Activated T-cell treated with anti-CD3 and anti-CD28 coated beads for 4 hours (primary cell): Measurements from ENCODE around the gene COX7A1.
"Not testable (repeated sequence)": the region's sequence is repeated elsewhere in the genome, so short reads cannot be mapped to it uniquely, and the experiment has no call there.

ENCODE experiments used
- DNase-seq: peaks from one replicate; pipeline ENCODE4 v3.0.0-alpha.2; 2020

Gene COX7A1

DNA sequence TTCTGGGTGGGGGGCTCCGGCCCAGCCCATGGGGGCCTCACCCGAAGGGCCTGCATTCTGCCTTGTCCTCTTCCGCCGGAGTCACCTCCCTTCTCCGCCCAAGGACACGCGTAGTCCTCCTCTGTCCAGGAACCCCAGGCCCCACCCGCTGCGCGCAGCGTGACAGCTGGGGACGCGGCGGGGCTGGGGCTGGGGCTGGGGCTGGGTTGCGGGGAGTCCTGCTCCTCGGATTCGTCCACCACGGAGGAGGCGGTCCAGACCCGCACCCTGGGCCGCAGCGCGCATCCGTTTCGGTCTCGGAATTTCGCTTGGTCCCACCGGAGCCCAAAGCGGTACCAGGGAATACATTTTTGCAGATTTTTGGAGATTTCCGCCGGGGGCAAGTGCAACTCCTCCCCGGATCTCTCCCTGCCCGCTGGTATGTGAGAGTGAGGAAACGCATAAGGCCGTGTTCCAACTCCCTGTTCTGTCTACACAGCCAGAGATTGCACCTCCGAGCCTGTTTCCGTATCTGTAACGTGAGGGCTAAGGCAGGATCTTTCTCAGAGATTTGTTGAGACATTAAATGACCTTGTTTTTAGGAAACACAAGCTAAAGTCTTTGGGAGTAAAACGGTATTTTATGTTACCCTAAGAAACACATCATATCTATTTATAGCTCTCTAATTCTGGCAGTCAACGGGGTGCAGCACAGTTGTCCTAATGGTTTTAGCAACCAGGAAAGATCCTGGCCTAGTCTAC lies at the start of gene COX7A1:
Gene COX7A1, minus strand, starts transcription at position 96 of the 740 bp plus-strand sequence. Its CDS starts 40 bp downstream, at position 56.
- DNase-seq, result no peak

DNA sequence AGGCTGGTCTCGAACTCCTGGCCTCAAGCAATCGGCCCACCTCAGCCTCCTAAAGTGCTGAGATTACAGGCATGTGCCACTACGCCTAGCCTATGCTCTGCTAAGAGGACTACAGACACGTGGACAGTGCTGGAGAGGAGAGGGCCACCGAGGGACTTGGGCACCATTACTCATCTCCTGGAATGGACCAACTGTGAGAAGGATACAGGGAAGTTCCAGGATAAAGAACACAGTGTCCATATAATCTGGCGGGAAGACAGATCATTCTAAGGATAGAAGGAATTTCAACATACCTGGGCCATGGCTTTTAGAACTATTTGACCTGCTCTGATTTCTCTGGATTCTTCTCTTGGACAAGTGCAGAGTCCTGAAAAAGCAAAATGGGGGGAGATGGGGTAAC lies 49.4 kb upstream of the COX7A1 start:
- DNase-seq, result no peak

DNA sequence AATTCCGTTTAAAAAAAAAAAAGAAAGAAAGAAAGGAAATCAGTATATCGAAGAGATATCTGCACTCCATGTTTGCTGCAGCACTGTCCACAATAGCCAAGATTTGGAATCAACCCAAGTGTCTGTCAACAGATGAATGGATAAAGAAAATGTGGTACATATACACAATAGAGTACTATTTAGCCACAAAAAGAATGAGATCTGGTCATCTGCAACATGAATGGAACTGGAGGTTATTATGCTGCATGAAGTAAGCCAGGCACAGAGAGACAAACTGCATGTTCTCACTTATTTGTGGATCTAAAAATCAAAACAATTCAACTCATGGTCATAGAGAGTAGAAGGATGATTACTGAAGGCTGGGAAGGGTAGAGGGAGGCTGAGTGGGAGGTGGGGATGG lies 45.9 kb upstream of the COX7A1 start:
- DNase-seq, result no peak

DNA sequence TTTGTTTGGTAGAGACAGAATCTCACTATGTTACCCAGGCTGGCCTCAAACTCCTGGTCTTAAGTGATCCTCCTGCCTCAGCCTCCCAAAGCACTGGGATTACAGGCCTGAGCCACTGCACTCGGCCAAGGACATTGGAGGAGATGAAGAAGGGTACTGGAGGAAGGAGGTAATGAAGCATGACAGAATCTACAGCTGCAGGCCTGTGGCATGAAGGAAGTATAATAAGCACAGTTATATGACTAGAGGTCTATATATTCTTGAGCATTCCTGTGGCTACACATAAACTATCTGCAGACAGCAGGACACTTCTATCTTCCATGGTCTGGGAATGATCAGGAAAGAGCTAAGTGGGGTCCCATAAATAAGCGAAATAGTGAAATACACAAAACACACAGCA lies 44.0 kb upstream of the COX7A1 start:
- no peak for DNase-seq

DNA sequence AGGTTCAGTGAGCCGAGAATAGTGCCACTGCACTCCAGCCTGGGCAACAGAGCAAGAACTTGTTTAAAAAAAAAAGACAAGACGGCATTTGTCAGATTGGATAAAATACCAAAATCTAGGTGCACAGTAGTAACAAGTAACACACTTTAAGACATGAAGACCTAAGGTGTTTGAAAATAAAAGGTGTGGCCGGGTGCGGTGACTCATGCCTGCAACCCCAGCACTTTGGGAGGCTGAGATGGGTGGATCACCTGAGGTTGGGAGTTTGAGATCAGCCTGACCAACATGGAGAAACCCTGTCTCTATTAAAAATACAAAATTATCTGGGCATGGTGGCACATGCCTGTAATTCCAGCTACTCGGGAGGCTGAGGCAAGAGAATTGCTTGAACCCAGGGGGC lies 34.5 kb upstream of the COX7A1 start:
- DNase-seq, result not testable (repeated sequence)

DNA sequence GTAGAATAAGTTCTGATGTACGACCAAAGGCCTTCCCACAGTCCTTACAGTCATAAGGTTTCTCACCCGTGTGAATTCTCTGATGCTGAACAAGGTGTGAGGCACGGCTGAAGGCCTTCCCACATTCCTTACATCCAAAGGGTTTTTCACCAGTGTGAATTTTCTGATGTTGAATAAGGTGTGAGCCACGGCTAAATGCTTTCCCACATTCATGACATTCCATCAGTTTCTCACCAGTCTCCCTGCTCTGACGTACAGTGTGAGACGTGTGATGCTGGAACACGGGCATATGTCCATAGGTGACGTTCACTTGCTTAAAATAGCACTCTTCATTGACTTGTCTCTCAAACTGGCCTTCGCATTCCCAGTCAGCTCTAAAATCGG lies 31.0 kb upstream of the COX7A1 start:
- DNase-seq, result no peak

DNA sequence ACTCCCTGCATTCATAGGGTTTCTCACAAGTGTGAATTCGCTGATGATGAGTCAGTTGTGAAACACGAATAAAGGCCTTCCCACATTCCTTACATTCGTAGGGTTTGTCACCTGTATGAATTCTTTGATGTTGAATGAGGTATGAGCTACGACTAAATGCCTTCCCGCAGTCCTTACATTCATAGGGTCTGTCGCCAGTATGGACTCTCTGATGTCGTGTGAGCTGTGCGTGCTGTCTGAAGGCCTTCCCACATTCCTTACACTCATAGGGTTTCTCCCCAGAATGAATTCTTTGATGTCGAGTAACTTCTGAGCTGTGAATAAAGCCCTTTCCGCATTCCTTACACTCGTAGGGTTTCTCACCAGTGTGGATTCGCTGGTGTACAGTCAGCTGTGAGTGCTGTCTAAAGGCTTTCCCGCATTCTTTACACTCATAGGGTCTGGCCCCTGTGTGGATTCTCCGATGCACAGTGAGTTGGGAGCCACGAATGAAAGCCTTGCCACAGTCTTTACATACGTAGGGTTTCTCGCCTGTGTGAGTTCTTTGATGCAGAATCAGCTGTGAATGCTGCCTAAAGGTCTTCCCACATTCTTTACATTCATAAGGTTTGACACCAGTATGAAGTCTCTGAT lies 30.5 kb upstream of the COX7A1 start:
- DNase-seq, result no peak

DNA sequence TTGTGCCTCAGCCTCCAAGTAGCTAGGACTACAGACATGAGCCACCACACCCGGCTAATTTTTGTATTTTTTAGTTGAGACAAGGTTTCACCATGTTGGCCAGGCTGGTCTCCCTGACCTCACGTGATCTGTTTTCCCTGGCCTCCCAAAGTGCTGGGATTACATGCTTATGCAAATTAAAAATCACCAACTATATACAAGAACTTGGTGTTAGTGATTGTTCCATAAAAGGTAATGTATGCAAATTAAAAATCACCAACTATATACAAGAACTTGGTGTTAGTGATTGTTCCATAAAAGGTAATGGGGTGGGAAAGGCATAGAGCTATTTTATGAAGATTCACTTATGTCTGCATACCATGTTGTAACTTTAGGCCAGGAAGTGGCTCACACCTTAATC lies 26.8 kb upstream of the COX7A1 start:
- not testable (repeated sequence) for DNase-seq

DNA sequence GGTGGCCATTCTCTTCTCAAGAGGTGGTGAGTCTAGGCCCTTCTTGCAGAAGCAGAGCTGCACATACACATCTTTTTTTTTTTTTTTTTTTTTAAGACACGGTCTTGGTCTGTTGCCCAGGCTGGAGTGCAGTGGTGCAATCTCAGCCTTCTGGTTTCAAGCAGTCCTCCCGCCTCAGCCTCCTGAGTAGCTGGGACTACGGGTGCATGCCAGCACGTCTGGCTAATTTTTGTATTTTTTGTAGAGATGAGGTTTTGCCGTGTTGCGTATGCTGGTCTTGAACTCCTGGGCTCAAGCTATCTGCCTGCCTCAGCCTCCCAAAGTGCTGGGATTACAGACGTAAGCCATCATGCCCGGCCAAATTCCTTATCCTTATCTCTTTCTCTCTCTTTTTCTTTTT lies 21.6 kb upstream of the COX7A1 start:
- not testable (repeated sequence) for DNase-seq

DNA sequence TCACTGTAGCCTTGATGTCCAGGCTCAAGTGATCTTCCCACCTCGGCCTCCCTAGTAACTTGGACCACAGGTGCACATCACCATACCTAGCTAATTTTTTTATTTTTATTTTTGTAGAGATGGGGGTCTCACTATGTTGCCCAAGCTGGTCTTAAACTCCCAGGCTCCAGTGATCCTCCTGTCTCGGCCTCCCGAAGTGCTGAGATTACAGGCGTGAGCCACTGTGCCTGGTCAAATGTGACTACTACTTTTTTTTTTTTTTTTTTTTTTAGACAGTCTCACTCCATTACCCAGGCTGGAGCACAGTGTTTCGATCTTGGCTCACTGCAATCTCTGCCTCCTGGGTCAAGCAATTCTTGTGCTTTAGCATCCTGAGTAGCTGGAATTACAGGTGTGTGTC lies 20.6 kb upstream of the COX7A1 start:
- no peak for DNase-seq

DNA sequence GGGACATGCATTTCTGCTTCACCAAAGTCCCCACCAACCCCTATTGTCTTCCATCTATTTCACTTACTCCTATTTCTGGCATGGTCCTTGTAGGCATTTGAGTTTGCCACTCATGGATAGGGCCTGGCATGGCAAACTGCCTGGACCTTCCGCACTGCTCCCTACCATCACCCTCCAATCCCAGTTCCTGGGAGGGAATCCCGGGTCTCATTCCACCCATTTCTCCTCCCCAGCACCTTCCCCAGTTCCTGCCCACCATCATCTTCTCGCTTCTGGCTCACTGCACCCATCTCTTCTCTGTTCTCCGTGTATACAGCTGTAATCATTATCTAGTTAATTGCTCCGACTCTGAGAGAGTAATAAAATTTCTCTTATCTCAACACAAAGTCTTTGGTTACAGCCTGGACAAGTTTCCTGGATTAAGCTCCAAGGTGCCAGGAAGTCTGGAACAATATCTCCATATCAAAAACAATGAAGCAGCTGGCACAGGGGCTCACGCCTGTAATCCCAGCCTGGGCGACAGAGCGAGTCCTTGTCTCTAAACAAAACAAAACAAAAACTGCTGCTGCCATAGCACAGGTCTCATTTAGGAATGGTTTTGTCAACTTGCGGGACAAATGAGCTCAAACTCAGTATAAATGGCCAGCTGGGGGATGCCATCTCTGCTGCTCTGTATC lies 17.0 kb upstream of the COX7A1 start:
- no peak for DNase-seq

DNA sequence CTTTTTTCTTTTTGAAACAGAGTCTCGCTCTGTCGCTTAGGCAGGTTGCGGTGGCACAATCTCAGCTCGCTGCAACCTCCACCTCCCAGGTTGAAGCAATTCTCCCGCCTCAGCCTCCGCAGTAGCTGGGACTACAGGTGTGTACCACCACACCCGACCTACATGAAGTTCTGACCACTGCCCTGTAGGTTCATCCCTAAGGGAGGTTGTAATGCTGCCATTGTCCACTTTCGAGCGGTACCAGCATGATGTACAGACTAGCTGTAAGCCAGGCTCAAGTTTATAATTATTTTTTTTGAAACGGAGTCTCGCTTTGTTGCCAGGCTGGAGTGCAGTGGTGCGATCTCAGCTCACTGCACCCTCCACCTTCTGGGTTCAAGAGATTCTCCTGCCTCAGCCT lies 11.6 kb upstream of the COX7A1 start:
- DNase-seq, result no peak

DNA sequence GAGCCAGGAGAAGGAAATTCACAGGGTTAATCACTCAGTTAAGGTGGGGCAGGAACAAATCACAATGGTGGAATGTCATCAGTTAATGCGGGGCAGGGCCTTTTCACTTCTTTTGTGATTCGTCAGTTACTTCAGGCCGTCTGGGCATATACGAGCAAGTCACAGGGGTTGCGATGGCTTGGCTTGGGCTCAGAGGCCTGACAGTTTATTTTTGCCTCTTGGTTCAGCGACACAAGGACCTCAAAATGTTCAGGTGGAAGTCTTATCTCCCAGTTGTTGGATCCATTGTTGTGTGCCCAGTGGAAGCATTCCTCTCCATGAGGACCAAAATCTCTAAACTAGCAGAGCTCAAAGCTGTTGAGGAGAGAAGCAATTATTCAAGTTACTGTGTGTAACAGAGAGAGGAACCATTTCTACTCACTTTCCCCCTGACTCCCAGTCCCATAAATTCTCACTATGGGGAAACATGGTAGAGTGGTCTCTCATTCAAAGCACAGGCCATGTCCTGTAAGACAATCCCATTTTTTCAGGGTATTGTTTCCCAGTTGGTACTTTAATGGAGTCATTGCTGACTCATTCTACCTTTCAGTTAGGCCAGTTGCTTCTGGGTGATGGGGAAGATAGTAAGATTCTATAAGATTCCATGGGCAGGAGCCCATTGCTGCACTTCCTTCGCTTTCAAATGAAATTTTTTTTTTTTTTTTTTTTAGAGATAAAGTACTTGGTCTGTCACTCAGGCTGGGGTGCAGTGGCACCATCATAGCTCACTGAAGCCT lies 8.8 kb upstream of the COX7A1 start:
- no peak for DNase-seq

DNA sequence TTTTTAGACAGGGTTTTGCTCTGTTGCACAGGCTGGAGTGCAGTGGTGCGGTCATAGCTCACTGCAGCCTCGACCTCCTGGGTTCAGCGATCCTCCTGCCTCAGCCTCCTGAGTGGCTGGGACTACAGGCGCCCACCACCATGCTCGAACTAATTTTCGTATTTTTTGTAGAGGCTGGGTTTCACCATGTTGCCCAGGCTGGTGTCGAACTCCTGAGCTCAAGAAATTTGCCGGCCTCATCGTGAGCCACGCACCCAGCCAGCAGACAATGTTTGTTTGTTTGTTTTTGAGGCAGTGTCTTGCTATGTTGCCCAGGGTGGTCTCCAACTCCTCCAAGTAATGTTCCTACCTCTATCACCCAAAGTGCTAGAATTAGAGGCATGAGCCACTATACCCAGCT lies 879 bp upstream of the COX7A1 start:
- no peak for DNase-seq

DNA sequence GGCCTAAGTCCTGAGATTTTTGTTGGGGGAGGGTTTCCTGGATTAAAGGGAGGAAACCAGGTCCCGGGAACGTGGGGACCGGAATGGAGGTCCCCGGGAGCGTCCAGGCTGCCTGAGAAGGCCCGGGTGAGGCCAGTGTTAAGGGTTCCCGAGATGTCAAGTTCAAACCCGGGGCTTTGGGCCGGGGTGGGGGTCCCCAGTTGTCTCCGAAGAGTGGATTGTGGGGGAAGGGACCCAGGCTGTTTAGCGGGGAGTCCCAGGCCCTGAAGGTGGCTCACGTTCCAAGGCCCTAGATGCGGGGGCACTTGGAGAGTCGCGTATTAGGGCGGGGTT lies 262 bp downstream of the COX7A1 start:
- DNase-seq, result no peak

DNA sequence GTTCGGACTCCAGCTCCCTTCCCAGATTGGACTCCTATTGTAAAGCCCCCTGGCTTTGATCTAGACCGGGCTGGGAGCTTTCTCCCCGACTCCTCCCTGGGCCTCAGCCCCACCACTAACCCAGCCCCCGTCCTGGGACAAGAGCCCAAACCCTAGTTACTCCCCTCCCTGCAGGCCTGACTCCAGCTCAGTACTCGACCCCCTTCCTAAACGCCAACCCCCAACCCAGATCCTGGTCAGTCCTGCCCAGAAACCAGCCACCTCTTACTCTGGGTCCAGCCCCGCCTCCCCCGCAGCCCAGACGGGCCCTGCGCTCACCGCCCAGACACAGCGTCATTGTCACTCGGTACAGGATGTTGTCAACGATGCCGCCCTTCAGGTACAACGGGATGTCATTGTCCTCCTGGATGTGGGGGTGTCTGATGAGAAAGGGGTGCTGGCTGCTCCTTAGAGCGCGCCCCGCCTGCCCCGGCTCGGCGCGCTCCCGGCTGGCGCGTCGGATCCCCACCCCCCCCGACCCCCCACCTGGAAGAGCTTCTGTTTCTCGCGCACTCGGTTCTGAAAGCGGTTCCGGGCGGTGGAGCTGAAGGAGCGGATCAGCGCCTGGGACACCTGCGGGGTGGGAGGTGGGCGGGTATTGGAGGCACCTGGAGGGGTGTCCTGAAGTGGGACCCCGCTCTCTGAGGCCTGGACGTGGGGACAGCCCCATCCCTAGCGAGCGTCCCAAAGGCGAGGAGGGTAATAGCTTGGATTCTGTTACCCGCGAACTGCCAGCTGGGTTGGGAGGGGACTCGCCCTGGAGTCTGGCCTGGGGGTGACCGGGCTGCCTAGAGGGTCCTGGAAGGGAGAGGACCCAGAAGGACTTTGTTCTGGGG lies 866 bp downstream of the COX7A1 start:
- no peak for DNase-seq

DNA sequence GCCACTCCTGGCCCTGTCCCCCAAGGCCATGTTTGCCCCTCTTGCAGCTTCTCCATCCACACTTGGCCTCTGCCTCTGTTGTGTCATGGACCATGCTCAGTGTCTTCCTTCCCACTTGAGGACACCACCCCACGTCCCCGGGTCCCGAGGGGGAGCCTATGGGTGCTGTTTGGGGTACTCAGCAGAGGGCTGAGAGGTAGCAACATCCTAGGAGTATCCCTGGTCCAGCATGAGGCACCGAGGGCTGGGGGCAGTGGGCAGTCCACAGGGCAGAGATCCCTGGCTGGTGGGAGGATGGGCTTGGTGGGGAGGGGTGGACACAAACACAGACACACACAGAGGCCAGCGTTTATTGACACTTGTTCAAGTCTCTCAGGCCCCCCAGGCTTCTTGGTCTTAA lies 1.7 kb downstream of the COX7A1 start:
- no peak for DNase-seq

DNA sequence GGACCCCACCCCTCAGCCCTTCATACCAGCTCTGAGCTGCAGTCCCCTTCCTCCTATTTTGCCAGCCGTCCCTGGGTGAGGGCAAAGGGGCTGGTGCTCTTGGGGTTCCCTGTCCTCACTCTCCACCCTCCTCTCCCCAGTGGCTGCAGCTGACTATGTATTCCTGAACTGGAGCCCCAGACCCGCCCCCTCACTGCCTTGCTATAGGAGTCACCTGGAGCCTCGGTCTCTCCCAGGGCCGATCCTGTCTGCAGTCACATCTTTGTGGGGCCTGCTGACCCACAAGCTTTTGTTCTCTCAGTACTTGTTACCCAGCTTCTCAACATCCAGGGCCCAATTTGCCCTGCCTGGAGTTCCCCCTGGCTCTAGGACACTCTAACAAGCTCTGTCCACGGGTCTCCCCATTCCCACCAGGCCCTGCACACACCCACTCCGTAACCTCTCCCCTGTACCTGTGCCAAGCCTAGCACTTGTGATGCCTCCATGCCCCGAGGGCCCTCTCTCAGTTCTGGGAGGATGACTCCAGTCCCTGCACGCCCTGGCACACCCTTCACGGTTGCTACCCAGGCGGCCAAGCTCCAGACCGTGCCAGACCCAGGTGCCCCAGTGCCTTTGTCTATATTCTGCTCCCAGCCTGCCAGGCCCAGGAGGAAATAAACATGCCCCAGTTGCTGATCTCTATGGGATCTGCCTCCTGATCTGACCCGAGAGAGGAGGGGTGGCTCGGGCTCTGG lies 2.4 kb downstream of the COX7A1 start:
- DNase-seq, result no peak

DNA sequence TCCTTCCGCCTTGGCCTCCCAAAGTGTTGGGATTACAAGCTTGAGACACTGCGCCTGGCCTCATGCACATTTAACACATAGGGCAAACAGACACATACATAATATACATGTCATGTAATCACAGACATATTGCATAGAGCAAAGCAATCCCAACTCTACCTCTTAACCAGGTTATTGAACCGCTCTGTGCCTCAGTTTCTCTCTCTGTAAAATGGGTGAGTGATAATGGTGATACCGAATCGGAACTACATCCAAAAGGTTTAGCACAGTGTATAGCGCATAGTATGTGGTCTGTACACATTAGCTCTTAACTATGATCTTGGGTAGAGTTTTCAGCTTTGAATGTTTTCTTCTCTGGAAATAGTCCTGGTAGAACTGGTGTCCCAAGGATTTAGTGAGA lies 7.6 kb downstream of the COX7A1 start:
- no peak for DNase-seq

DNA sequence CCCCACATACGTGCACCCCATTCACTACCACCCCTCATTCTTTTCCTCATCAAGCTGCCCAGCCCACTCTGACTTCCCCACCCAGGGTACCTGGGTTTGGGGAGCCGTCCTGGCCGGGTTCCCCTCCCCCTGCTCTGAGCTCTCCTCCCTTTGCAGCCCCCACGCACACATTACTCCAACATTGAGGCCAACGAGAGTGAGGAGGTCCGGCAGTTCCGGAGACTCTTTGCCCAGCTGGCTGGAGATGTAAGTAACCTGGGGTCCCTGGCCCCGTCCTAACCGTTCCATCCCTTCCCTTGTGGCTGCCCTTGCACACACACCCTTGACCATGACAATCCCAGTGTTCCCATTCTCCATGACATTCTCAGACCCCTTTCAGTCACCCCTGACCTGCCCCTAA lies 9.8 kb downstream of the COX7A1 start:
- DNase-seq, result no peak

DNA sequence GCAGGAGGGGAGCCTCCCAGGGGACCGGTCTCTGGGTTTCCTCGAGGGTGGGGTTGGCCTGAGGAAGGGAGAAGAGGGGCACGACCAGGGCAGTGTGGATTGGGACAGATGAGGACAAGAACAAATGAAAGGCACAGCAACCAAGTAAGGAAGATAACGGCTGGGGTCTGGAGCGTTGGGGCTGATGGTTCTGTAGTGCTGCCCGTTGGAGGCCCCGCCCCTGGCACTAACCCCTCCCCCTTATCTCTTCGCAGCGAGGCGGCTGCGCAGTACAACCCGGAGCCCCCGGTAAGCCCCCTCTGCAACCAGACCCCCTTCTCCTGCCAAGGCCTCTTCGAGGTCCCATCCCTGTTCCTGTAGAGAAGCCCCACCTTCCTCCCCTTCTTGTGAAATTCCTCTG lies 10.2 kb downstream of the COX7A1 start:
- no peak for DNase-seq
